Measurements from ENCODE around the gene ATG2B.
"Not testable (repeated sequence)": the region's sequence is repeated elsewhere in the genome, so short reads cannot be mapped to it uniquely, and the experiment has no call there.

Gene ATG2B

GRCh38 chr14:96349286-96350075 is 13.7 kb downstream of the ATG2B start:
- peak overlapping the region in 1 of 7 experiments; percentile 24 for H3K4me3 ChIP-seq (ENCODE audit: control insufficient read depth in 1 of 7, extremely low read depth in 1 of 7, insufficient read depth in 4 of 7, low read depth in 2 of 7, low read length in 6 of 7)
- CTCF ChIA-PET = no interaction called here
- H3K9me3 ChIP-seq (ENCODE audit: control extremely low read depth in 1 of 5, control insufficient read depth in 4 of 5, insufficient read depth in 2 of 5, low read depth in 1 of 5, low read length in 4 of 5) = peaks cover 0 to 3% (median 0%) of the 10 kb centered on the region in 5 experiments
- H3K4me1 ChIP-seq (ENCODE audit: control extremely low read depth in 1 of 4, control insufficient read depth in 4 of 4, insufficient read depth in 4 of 4, low read length in 3 of 4) = peaks cover 0 to 12% (median 5%) of the 10 kb centered on the region in 4 experiments
- H3K27ac ChIP-seq (ENCODE audit: insufficient read depth in 1 of 2, low read depth in 1 of 2, low read length in 2 of 2, poor library complexity in 1 of 2, severe bottlenecking in 2 of 2) = peak overlapping the region in 1 of 2 experiments; percentile 2
- H3K36me3 ChIP-seq (ENCODE audit: control insufficient read depth in 4 of 4, insufficient read depth in 4 of 4, low read length in 3 of 4) = peaks cover 0 to 4% (median 1%) of the 10 kb centered on the region in 4 experiments
- H3K27me3 ChIP-seq (replicated peaks in 2 of 5; ENCODE audit: control insufficient read depth in 4 of 5, insufficient read depth in 5 of 5, low read length in 4 of 5) = no peaks in the 10 kb centered on the region
- POLR2A ChIA-PET = no interaction called here
- DNase-seq = peak; percentile 47 to 71 (median 55)
- WGBS (ENCODE audit: insufficient coverage) = 94% methylated on average over 7 of the region's 7 CpGs

- peaks cover 0 to 12% (median 5%) of the 10 kb centered on the region in 4 experiments for H3K4me1 ChIP-seq (ENCODE audit: control extremely low read depth in 1 of 4, control insufficient read depth in 4 of 4, insufficient read depth in 4 of 4, low read length in 3 of 4)
- POLR2A ChIA-PET; H3K27me3 ChIP-seq (replicated peaks in 2 of 5; ENCODE audit: control insufficient read depth in 4 of 5, insufficient read depth in 5 of 5, low read length in 4 of 5); CTCF ChIA-PET; H3K27ac ChIP-seq (ENCODE audit: insufficient read depth in 1 of 2, low read depth in 1 of 2, low read length in 2 of 2, poor library complexity in 1 of 2, severe bottlenecking in 2 of 2); DNase-seq; H3K9me3 ChIP-seq (ENCODE audit: control extremely low read depth in 1 of 5, control insufficient read depth in 4 of 5, insufficient read depth in 2 of 5, low read depth in 1 of 5, low read length in 4 of 5); H3K4me3 ChIP-seq (ENCODE audit: control insufficient read depth in 1 of 7, extremely low read depth in 1 of 7, insufficient read depth in 4 of 7, low read depth in 2 of 7, low read length in 6 of 7); H3K36me3 ChIP-seq (ENCODE audit: control insufficient read depth in 4 of 4, insufficient read depth in 4 of 4, low read length in 3 of 4): not testable (repeated sequence)
- WGBS (ENCODE audit: insufficient coverage) = no CpG with 5 or more reads among the region's 2 CpGs
Observed at GRCh38 chr14:96347957-96348356, 15.2 kb downstream of the ATG2B start.

- Histone ChIP-seq H3K36me3 (ENCODE audit: control insufficient read depth in 4 of 4, insufficient read depth in 4 of 4, low read length in 3 of 4) (peaks cover 2 to 10% (median 7%) of the 10 kb centered on the region in 4 experiments), H3K4me1 (ENCODE audit: control extremely low read depth in 1 of 4, control insufficient read depth in 4 of 4, insufficient read depth in 4 of 4, low read length in 3 of 4) (peaks cover 0 to 12% (median 5%) of the 10 kb centered on the region in 4 experiments)
Observed at GRCh38 chr14:96345669-96346068, 17.5 kb downstream of the ATG2B start.

GRCh38 chr14:96341323-96341722 is 21.8 kb downstream of the ATG2B start:
- peaks cover 14 to 28% (median 15%) of the 10 kb centered on the region in 4 experiments for H3K36me3 ChIP-seq (ENCODE audit: control insufficient read depth in 4 of 4, insufficient read depth in 4 of 4, low read length in 3 of 4)
- no peak overlapping the region for H3K4me3 ChIP-seq (ENCODE audit: control insufficient read depth in 1 of 7, extremely low read depth in 1 of 7, insufficient read depth in 4 of 7, low read depth in 2 of 7, low read length in 6 of 7)
- ChIA-PET CTCF (interaction anchor here (1.0 kb wide), 1 partner anchor 14 kb away, joined by 3 read pairs; no protein-coding TSS in a partner anchor), POLR2A (no interaction called here)
- H3K27me3 ChIP-seq (replicated peaks in 2 of 5; ENCODE audit: control insufficient read depth in 4 of 5, insufficient read depth in 5 of 5, low read length in 4 of 5) = no peaks in the 10 kb centered on the region
- DNase-seq = no peak
- no CpG with 5 or more reads among the region's 3 CpGs for WGBS (ENCODE audit: insufficient coverage)
- no peaks in the 10 kb centered on the region for H3K9me3 ChIP-seq (ENCODE audit: control extremely low read depth in 1 of 5, control insufficient read depth in 4 of 5, insufficient read depth in 2 of 5, low read depth in 1 of 5, low read length in 4 of 5)
- no peak overlapping the region for H3K27ac ChIP-seq (ENCODE audit: insufficient read depth in 1 of 2, low read depth in 1 of 2, low read length in 2 of 2, poor library complexity in 1 of 2, severe bottlenecking in 2 of 2)
- no peaks in the 10 kb centered on the region for H3K4me1 ChIP-seq (ENCODE audit: control extremely low read depth in 1 of 4, control insufficient read depth in 4 of 4, insufficient read depth in 4 of 4, low read length in 3 of 4)

More at GRCh38 chr14:96345669-96346068, 17.5 kb downstream of the ATG2B start:
- POLR2A ChIA-PET = no interaction called here
- H3K4me3 ChIP-seq (ENCODE audit: control insufficient read depth in 1 of 7, extremely low read depth in 1 of 7, insufficient read depth in 4 of 7, low read depth in 2 of 7, low read length in 6 of 7) = no peak overlapping the region
- H3K9me3 ChIP-seq (ENCODE audit: control extremely low read depth in 1 of 5, control insufficient read depth in 4 of 5, insufficient read depth in 2 of 5, low read depth in 1 of 5, low read length in 4 of 5) = no peaks in the 10 kb centered on the region
- no CpG with 5 or more reads among the region's 2 CpGs for WGBS (ENCODE audit: insufficient coverage)
- no peak overlapping the region for H3K27ac ChIP-seq (ENCODE audit: insufficient read depth in 1 of 2, low read depth in 1 of 2, low read length in 2 of 2, poor library complexity in 1 of 2, severe bottlenecking in 2 of 2)
- no peaks in the 10 kb centered on the region for H3K27me3 ChIP-seq (replicated peaks in 2 of 5; ENCODE audit: control insufficient read depth in 4 of 5, insufficient read depth in 5 of 5, low read length in 4 of 5)
- CTCF ChIA-PET = no interaction called here
- no peak for DNase-seq

- Histone ChIP-seq H3K36me3 (ENCODE audit: control insufficient read depth in 4 of 4, insufficient read depth in 4 of 4, low read length in 3 of 4) (peaks cover 10 to 39% (median 20%) of the 10 kb centered on the region in 4 experiments), H3K4me3 (ENCODE audit: control insufficient read depth in 1 of 7, extremely low read depth in 1 of 7, insufficient read depth in 4 of 7, low read depth in 2 of 7, low read length in 6 of 7) (no peak overlapping the region), H3K9me3 (ENCODE audit: control extremely low read depth in 1 of 5, control insufficient read depth in 4 of 5, insufficient read depth in 2 of 5, low read depth in 1 of 5, low read length in 4 of 5) (no peaks in the 10 kb centered on the region), H3K4me1 (ENCODE audit: control extremely low read depth in 1 of 4, control insufficient read depth in 4 of 4, insufficient read depth in 4 of 4, low read length in 3 of 4) (no peaks in the 10 kb centered on the region), H3K27me3 (replicated peaks in 2 of 5; ENCODE audit: control insufficient read depth in 4 of 5, insufficient read depth in 5 of 5, low read length in 4 of 5) (no peaks in the 10 kb centered on the region), H3K27ac (ENCODE audit: insufficient read depth in 1 of 2, low read depth in 1 of 2, low read length in 2 of 2, poor library complexity in 1 of 2, severe bottlenecking in 2 of 2) (no peak overlapping the region)
- CTCF ChIA-PET = no interaction called here
- DNase-seq = no peak
- POLR2A ChIA-PET = no interaction called here
- WGBS (ENCODE audit: insufficient coverage) = no CpG with 5 or more reads among the region's 1 CpG
Observed at GRCh38 chr14:96338551-96338950, 24.6 kb downstream of the ATG2B start.

- no peaks in the 10 kb centered on the region for H3K4me1 ChIP-seq (ENCODE audit: control extremely low read depth in 1 of 4, control insufficient read depth in 4 of 4, insufficient read depth in 4 of 4, low read length in 3 of 4)
- peaks cover 15 to 51% (median 28%) of the 10 kb centered on the region in 4 experiments for H3K36me3 ChIP-seq (ENCODE audit: control insufficient read depth in 4 of 4, insufficient read depth in 4 of 4, low read length in 3 of 4)
- H3K9me3 ChIP-seq (ENCODE audit: control extremely low read depth in 1 of 5, control insufficient read depth in 4 of 5, insufficient read depth in 2 of 5, low read depth in 1 of 5, low read length in 4 of 5) = no peaks in the 10 kb centered on the region
- DNase-seq = no peak
- CTCF ChIA-PET = no interaction called here
- WGBS (ENCODE audit: insufficient coverage) = 97% methylated on average over 5 of the region's 7 CpGs
- H3K27ac ChIP-seq (ENCODE audit: insufficient read depth in 1 of 2, low read depth in 1 of 2, low read length in 2 of 2, poor library complexity in 1 of 2, severe bottlenecking in 2 of 2) = no peak overlapping the region
- POLR2A ChIA-PET = no interaction called here
- no peak overlapping the region for H3K4me3 ChIP-seq (ENCODE audit: control insufficient read depth in 1 of 7, extremely low read depth in 1 of 7, insufficient read depth in 4 of 7, low read depth in 2 of 7, low read length in 6 of 7)
- no peaks in the 10 kb centered on the region for H3K27me3 ChIP-seq (replicated peaks in 2 of 5; ENCODE audit: control insufficient read depth in 4 of 5, insufficient read depth in 5 of 5, low read length in 4 of 5)
Observed at GRCh38 chr14:96324219-96324618, 38.9 kb downstream of the ATG2B start.

GRCh38 chr14:96320605-96321004 is 42.5 kb downstream of the ATG2B start:
- H3K9me3 ChIP-seq (ENCODE audit: control extremely low read depth in 1 of 5, control insufficient read depth in 4 of 5, insufficient read depth in 2 of 5, low read depth in 1 of 5, low read length in 4 of 5) = no peaks in the 10 kb centered on the region
- POLR2A ChIA-PET = interaction anchor here (0.6 kb wide), 1 partner anchor 107 kb away, joined by 3 read pairs; no protein-coding TSS in a partner anchor

More at GRCh38 chr14:96320605-96321004, 42.5 kb downstream of the ATG2B start:
- no peaks in the 10 kb centered on the region for H3K4me1 ChIP-seq (ENCODE audit: control extremely low read depth in 1 of 4, control insufficient read depth in 4 of 4, insufficient read depth in 4 of 4, low read length in 3 of 4)
- CTCF ChIA-PET = no interaction called here
- DNase-seq = no peak
- H3K36me3 ChIP-seq (ENCODE audit: control insufficient read depth in 4 of 4, insufficient read depth in 4 of 4, low read length in 3 of 4) = peaks cover 15 to 70% (median 37%) of the 10 kb centered on the region in 4 experiments
- no peak overlapping the region for H3K27ac ChIP-seq (ENCODE audit: insufficient read depth in 1 of 2, low read depth in 1 of 2, low read length in 2 of 2, poor library complexity in 1 of 2, severe bottlenecking in 2 of 2)
- no peak overlapping the region for H3K4me3 ChIP-seq (ENCODE audit: control insufficient read depth in 1 of 7, extremely low read depth in 1 of 7, insufficient read depth in 4 of 7, low read depth in 2 of 7, low read length in 6 of 7)
- no peaks in the 10 kb centered on the region for H3K27me3 ChIP-seq (replicated peaks in 2 of 5; ENCODE audit: control insufficient read depth in 4 of 5, insufficient read depth in 5 of 5, low read length in 4 of 5)
- WGBS (ENCODE audit: insufficient coverage) = no CpG with 5 or more reads among the region's 1 CpG

All from common myeloid progenitor, CD34-positive (primary cell).